GM12872 (cell line): ENCODE measurements around the gene CANT1.

Experiments used
- CTCF ChIP-seq: IDR thresholded peaks from 3 replicates; pipeline ENCODE4 v1.5.1; 2011; ENCODE audit warnings: low read depth, mild to moderate bottlenecking, low read length, moderate library complexity; ENCODE audit not compliant: insufficient read depth

CANT1 gene

GRCh38 chr17:79050551-79050950 lies 41.0 kb upstream of the CANT1 start:
- no peak for TF ChIP-seq CTCF

GRCh38 chr17:79049821-79050220 lies 40.3 kb upstream of the CANT1 start:
- TF ChIP-seq CTCF, result no peak

GRCh38 chr17:79048826-79049755 lies 39.5 kb upstream of the CANT1 start:
- no peak for TF ChIP-seq CTCF

GRCh38 chr17:79047923-79048825 lies 38.6 kb upstream of the CANT1 start:
- TF ChIP-seq CTCF, result no peak

- TF ChIP-seq CTCF, result no peak
Measured at GRCh38 chr17:79047291-79047920, 37.8 kb upstream of the CANT1 start.

- no peak for TF ChIP-seq CTCF
Measured at GRCh38 chr17:79046916-79047280, 37.3 kb upstream of the CANT1 start.

GRCh38 chr17:79046197-79046915 lies 36.8 kb upstream of the CANT1 start:
- TF ChIP-seq CTCF, result no peak
